ENCODE data around the gene STAG1.
A peak's percentile ranks its signal among the peaks of the same experiment; 100 is the strongest.
"Not testable (repeated sequence)": the region's sequence is repeated elsewhere in the genome, so short reads cannot be mapped to it uniquely, and the experiment has no call there.

The STAG1 gene

GRCh38 chr3:136745916-136746315 lies 6.3 kb downstream of the STAG1 start:
- no peak for DNase-seq (ENCODE audit: low read depth, low spot score)

GRCh38 chr3:136741063-136741462 lies 11.1 kb downstream of the STAG1 start:
- no peak for DNase-seq (ENCODE audit: low read depth, low spot score)

- no peak for DNase-seq (ENCODE audit: low read depth, low spot score)
Observed at GRCh38 chr3:136740351-136740958, 11.7 kb downstream of the STAG1 start.

GRCh38 chr3:136736950-136737349 lies 15.2 kb downstream of the STAG1 start:
- DNase-seq (ENCODE audit: low read depth, low spot score) = not testable (repeated sequence)

GRCh38 chr3:136735103-136735502 lies 17.1 kb downstream of the STAG1 start:
- no peak for DNase-seq (ENCODE audit: low read depth, low spot score)

- no peak for DNase-seq (ENCODE audit: low read depth, low spot score)
Observed at GRCh38 chr3:136734382-136735070, 17.7 kb downstream of the STAG1 start.

GRCh38 chr3:136733317-136733833 lies 18.8 kb downstream of the STAG1 start:
- no peak for DNase-seq (ENCODE audit: low read depth, low spot score)

- no peak for DNase-seq (ENCODE audit: low read depth, low spot score)
Observed at GRCh38 chr3:136731274-136731884, 20.8 kb downstream of the STAG1 start.

- no peak for DNase-seq (ENCODE audit: low read depth, low spot score)
Observed at GRCh38 chr3:136730595-136731273, 21.4 kb downstream of the STAG1 start.

GRCh38 chr3:136728918-136729317 lies 23.3 kb downstream of the STAG1 start:
- DNase-seq (ENCODE audit: low read depth, low spot score) = peak; percentile 40

- DNase-seq (ENCODE audit: low read depth, low spot score) = no peak
Observed at GRCh38 chr3:136728473-136728872, 23.7 kb downstream of the STAG1 start.

GRCh38 chr3:136725468-136725867 lies 26.7 kb downstream of the STAG1 start:
- no peak for DNase-seq (ENCODE audit: low read depth, low spot score)

- not testable (repeated sequence) for DNase-seq (ENCODE audit: low read depth, low spot score)
Observed at GRCh38 chr3:136722916-136723315, 29.3 kb downstream of the STAG1 start.

- not testable (repeated sequence) for DNase-seq (ENCODE audit: low read depth, low spot score)
Observed at GRCh38 chr3:136722399-136722798, 29.8 kb downstream of the STAG1 start.

GRCh38 chr3:136720091-136720490 lies 32.1 kb downstream of the STAG1 start:
- no peak for DNase-seq (ENCODE audit: low read depth, low spot score)

- DNase-seq (ENCODE audit: low read depth, low spot score) = no peak
Observed at GRCh38 chr3:136716629-136717028, 35.5 kb downstream of the STAG1 start.

GRCh38 chr3:136714020-136714419 lies 38.2 kb downstream of the STAG1 start:
- no peak for DNase-seq (ENCODE audit: low read depth, low spot score)

GRCh38 chr3:136712941-136713340 lies 39.2 kb downstream of the STAG1 start:
- no peak for DNase-seq (ENCODE audit: low read depth, low spot score)

GRCh38 chr3:136711888-136712287 lies 40.3 kb downstream of the STAG1 start:
- not testable (repeated sequence) for DNase-seq (ENCODE audit: low read depth, low spot score)

- no peak for DNase-seq (ENCODE audit: low read depth, low spot score)
Observed at GRCh38 chr3:136711277-136711676, 40.9 kb downstream of the STAG1 start.

GRCh38 chr3:136709775-136710174 lies 42.4 kb downstream of the STAG1 start:
- not testable (repeated sequence) for DNase-seq (ENCODE audit: low read depth, low spot score)

GRCh38 chr3:136708333-136708985 lies 43.7 kb downstream of the STAG1 start:
- DNase-seq (ENCODE audit: low read depth, low spot score) = no peak

All from smooth muscle cell of the brain vasculature (primary cell).